Measurements from ENCODE around the gene ALOX5.

- TF ChIP-seq, protein P1, sequence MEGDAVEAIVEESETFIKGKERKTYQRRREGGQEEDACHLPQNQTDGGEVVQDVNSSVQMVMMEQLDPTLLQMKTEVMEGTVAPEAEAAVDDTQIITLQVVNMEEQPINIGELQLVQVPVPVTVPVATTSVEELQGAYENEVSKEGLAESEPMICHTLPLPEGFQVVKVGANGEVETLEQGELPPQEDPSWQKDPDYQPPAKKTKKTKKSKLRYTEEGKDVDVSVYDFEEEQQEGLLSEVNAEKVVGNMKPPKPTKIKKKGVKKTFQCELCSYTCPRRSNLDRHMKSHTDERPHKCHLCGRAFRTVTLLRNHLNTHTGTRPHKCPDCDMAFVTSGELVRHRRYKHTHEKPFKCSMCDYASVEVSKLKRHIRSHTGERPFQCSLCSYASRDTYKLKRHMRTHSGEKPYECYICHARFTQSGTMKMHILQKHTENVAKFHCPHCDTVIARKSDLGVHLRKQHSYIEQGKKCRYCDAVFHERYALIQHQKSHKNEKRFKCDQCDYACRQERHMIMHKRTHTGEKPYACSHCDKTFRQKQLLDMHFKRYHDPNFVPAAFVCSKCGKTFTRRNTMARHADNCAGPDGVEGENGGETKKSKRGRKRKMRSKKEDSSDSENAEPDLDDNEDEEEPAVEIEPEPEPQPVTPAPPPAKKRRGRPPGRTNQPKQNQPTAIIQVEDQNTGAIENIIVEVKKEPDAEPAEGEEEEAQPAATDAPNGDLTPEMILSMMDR (IDR thresholded peaks at IDR 0.05; ENCODE audit: low read length), result no peak
- no peak for TF ChIP-seq EZH2 (optimal IDR thresholded peaks at IDR 0.05; ENCODE audit: low read depth, low read length)
These were observed 72.8 kb downstream of the ALOX5 start for GRCh38 chr10:45446858-45447257.
